HG02588 (cell line): ENCODE data around the gene ZNF451.
"Not testable (repeated sequence)": the region's sequence is repeated elsewhere in the genome, so short reads cannot be mapped to it uniquely, and the experiment has no call there.

Experiments used
- ATAC-seq: cut with Tn5 transposase; IDR thresholded peaks from one replicate; pipeline ENCODE4 v1.9.1; 2021; ENCODE audit warnings: mild to moderate bottlenecking, moderate library complexity; ENCODE audit not compliant: unreplicated experiment

Gene ZNF451

GRCh38 chr6:57089687-57090457 is at the start of gene ZNF451:
Gene ZNF451, plus strand, starts transcription at chr6:57090188. Its CDS starts 66 bp downstream, at chr6:57090254.
- ATAC-seq, result peak; percentile 95

DNA sequence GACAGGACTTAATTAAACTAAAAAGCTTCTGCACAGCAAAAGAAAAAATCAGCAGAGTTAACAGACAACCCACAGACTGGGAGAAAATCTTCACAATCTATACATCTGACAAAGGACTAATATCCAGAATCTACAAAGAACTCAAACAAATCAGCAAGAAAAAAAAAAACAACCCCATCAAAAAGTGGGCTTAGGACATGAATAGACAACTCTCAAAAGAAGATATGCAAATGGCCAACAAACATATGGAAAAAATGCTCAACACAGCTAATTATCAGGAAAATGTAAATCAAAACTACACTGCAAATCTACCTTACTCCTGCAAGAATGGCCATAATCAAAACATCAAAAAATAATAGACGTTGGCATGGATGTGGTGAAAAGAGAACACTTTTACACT is 45.9 kb upstream of the ZNF451 start:
- ATAC-seq, result not testable (repeated sequence)

DNA sequence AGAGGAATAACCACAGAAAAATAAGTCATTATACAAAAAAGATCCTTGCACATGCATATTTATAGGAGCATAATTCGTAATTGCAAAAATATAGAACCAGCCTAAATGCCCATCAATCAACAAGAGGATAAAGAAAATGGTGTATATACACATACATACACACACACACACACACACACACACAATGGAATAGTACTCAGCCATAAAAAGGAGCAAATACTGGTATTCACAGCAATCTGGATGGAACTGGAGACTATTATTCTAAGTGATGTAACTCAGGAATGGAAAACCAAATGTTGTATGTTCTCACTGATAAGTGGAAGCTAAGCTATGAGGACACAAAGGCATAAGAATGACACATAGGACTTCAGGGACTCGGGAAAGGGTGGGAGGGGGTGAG is 45.4 kb upstream of the ZNF451 start:
- no peak for ATAC-seq

GRCh38 chr6:57046332-57047256 is 43.4 kb upstream of the ZNF451 start, which contains the start of gene KIAA1586:
Gene KIAA1586, plus strand, starts transcription at chr6:57046693. Its CDS starts 63 bp downstream, at chr6:57046756.
- peak; percentile 96 for ATAC-seq

DNA sequence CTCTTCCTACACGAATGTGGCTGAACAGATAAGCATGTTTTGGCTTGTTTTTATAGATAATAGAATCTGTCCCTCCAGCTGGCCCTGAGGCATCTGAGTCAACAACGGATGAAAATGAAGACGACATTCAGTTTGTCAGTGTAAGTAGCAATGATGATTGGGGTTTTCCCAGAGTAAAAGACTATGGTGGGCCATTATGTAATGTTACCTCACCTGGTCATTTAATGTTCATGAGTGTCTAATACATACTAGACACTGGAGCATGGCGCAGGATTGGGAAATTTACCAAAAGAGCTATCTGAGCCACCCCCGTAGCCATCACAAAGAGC is 42.8 kb upstream of the ZNF451 start:
- ATAC-seq, result peak; percentile 20

DNA sequence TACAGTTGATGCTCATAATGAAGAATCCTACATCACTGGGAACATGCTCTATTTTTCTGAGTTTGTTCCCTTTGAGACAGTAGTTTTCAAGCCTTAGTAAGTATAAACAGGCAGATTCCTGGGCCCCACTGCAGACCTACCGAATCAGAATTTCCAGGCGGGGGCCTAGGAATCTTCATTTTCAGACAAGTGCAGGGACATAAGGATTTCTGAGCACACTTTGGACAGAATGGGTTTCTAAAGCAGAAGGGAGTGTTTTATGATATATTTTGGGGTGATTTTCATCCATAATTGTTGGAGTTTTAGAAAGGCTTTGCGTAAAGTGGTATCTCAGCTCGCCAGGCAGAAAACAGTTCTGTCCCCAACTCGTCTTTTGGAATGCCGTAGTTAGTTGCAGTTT is 42.1 kb upstream of the ZNF451 start:
- ATAC-seq, result not testable (repeated sequence)

DNA sequence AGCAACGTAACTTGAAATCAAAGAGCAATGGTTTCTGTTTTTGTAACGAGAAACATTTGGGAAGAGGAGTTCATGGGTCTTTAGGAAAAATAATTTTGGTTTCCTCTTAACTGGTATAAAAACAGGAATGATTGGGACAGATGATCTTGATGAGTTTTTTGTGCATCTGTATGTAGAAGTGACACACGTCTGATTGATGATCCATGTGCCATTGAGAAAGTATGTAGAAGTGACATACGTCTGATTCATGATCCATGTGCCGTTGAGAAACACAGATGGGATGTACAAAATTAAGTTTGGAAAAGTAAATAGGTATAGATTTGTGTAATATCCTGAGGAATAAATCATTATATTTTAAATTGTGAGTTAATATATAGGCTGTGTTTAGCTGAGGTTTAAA is 41.4 kb upstream of the ZNF451 start:
- ATAC-seq, result no peak

GRCh38 chr6:57063847-57064246 is 26.1 kb upstream of the ZNF451 start:
- no peak for ATAC-seq

DNA sequence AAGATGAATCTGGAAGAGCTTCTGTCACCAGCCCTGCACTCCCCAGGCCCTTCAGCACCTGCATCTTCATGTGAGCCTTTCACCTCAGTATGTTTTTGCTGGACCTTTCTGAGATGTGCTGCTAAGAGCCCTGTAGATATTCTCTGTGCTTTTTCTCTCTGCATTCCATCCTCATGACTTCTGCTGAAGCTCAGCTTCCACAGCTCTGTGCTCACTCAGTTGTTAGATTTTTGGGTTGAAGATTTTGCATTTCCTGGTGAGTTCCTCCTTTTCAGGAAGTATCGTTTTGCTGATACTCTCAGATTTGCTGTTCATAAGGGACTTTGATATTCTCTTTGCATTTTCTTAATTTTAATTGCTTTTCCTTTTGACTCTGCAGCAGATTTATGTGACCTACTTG is 25.2 kb upstream of the ZNF451 start:
- ATAC-seq, result no peak

- ATAC-seq, result no peak
Observed at GRCh38 chr6:57068061-57068460, 21.9 kb upstream of the ZNF451 start.

GRCh38 chr6:57069228-57069627 is 20.8 kb upstream of the ZNF451 start:
- ATAC-seq, result no peak

GRCh38 chr6:57069920-57070331 is 20.1 kb upstream of the ZNF451 start:
- ATAC-seq, result no peak

DNA sequence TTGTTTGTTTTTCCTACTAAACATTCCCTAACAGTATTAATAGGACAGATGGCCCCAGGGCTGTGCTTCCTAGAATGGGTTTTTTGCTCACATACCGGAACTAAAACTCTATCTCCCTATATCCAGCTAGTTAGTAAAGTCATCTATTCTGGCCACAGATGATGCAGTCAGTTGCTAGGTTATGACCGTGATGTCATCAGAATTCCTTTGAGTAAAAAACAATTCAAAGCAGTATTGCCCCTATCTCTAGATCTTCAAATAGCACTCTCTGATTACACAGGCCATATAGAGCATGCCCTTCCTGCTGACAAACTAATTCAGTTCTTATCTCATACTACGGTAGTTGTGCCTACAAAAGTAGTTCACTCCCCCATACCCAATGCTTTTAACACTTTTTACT is 17.9 kb upstream of the ZNF451 start:
- ATAC-seq, result no peak

GRCh38 chr6:57074383-57074782 is 15.6 kb upstream of the ZNF451 start:
- no peak for ATAC-seq

- ATAC-seq, result no peak
Observed at GRCh38 chr6:57075092-57075491, 14.9 kb upstream of the ZNF451 start.

DNA sequence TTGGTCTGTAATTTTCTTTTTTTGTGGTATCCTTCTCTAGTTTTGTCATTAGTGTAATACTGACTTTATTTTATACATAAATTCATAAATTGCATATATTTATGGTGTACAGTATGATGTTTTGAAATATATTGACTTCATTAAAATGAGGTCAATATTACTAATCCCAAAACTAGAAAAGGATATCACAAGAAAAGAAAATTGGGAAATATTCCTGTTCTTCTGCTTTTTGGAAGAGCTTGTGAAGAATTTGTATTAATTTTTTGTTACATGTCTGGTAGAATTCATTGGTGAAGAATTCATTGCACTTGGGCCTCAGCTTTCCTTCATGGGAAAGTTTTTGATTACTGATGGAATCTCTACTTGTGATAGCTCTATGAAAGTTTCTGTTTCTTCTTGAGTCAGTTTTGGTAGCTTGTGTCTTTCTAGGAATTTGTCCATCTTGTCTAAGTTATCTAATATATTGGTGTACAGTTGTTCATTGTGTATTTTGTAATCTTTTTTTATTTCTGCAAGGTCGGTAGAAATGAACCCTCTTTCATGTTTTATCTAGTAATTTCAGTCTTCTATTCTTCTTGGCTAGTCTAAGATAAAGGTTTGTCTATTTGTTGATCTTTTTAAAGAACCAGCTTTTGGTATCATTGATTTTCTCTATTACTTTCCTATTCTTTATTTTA is 11.3 kb upstream of the ZNF451 start:
- ATAC-seq, result no peak

GRCh38 chr6:57085471-57085870 is 4.5 kb upstream of the ZNF451 start:
- ATAC-seq, result no peak

- ATAC-seq, result no peak
Observed at GRCh38 chr6:57086843-57087242, 3.1 kb upstream of the ZNF451 start.

GRCh38 chr6:57087916-57088315 is 2.1 kb upstream of the ZNF451 start:
- no peak for ATAC-seq

- ATAC-seq, result no peak
Observed at GRCh38 chr6:57089265-57089664, 723 bp upstream of the ZNF451 start.

GRCh38 chr6:57090458-57091067 is 575 bp downstream of the ZNF451 start:
- peak; percentile 5 for ATAC-seq
